ENCODE data around the gene ZFP36.

ZFP36 gene

DNA sequence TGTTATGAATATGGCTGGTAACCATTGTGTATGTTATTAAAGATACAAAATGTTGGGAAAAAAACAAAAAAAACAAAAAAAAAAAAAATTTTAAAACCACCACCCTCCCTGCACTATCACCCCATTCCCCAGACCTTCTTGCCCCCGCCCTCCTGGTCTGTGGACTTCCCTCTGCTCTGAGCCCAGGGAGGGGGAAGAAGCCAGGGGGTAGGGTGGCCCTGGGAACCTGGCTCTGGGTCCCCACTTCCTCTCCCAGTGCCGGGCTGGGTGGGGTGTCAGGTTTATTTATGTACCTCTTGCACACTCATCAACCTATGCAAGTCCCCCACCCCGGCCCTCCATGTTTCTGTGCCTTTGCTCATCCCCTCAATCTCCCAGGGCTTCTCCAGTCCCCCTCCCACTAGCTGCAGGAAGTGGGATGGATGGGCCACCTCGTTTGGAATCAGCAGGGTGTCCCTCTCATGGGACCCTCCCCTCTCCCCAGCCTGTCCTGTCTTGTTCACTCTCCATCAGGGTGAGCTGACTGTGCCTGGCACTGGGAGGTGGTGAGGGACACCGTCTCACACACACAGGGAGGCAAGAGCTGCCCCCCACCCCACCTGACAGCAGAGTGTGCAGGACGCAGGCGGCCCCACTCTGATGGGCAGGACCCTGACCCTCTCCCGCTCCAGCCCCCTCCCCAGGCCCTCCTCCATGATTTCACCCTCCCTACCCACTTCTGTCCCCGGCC, 21.6 kb upstream of the ZFP36 start:
- no peak for DNase-seq (ENCODE audit: low read depth in 2 of 2)

DNA sequence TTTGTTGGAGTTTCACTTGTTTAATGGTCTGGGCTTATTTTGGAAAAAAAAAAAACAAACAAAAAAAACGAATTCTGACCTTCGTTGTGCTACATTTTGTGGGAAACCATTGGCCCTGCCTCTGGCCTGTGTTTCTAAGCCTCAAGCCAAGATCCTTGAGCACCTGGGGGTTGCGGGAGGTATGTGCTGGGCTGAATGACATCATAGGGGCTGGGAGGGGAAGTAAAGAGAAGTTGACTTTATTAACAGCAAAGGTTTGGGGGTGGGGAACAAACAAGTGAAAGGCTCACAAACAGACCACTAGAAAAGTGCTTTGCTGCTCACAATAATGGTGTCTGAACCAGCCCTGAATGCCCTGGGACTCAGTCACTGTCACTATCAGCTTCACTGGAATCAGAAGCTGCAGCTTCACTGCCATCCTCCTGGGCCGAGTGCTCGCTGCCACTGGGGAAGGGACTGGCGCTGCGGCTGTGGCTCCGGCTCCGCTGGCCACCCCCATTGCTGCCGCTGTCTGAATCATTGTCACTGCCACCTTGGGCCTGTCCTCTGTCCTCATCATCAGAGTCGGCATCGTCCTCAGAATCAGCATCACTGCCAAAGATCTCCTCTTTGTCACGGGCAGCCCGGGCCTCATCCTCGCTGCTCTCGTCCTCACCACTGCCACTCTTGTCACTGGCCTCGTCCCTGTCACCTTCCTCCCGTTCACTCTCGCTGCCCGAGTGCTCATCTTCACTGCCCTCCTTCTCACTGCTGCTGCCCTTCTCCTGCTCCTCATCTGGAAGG, 20.8 kb upstream of the ZFP36 start:
- DNase-seq (ENCODE audit: low read depth in 2 of 2), result no peak

DNA sequence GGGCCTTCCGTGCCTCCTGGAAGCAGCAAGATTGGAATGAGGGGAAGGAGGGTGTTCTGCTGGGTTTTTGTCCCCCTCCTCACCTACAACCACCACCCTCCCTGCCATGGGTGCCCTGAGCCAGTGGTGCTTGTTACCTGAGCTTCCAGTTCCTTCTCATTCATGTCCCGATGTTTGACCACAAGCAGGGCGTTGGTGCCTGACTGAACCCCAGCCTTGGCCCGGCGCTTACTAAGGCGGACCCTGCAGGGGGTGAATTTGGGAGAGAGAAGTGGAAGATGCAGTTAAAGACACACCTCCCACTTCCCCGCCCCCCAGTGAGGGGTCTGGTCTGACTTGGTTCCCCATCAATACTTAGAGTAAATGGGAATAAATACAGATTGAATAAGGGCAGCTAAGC, 20.1 kb upstream of the ZFP36 start:
- no peak for DNase-seq (ENCODE audit: low read depth in 2 of 2)

DNA sequence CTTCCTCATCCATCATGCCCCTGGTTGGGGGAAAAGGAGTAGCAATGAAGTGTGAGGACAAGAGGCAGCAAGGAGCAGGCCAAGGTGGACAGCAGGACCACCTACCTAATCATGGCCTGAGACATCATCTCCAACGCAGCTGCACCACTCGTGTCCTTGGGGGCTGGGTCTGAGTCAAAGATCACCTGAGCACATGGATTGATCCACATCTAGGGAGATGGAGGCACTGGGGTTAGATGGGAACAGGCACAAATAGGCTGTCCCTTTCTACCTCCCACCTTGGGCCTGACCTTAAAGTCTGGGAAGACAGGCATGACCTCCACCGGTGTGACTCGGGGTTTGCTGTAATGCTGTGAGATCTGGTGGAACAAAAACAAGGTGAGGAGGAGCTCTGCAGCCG, 18.0 kb upstream of the ZFP36 start:
- DNase-seq (ENCODE audit: low read depth in 2 of 2), result no peak

DNA sequence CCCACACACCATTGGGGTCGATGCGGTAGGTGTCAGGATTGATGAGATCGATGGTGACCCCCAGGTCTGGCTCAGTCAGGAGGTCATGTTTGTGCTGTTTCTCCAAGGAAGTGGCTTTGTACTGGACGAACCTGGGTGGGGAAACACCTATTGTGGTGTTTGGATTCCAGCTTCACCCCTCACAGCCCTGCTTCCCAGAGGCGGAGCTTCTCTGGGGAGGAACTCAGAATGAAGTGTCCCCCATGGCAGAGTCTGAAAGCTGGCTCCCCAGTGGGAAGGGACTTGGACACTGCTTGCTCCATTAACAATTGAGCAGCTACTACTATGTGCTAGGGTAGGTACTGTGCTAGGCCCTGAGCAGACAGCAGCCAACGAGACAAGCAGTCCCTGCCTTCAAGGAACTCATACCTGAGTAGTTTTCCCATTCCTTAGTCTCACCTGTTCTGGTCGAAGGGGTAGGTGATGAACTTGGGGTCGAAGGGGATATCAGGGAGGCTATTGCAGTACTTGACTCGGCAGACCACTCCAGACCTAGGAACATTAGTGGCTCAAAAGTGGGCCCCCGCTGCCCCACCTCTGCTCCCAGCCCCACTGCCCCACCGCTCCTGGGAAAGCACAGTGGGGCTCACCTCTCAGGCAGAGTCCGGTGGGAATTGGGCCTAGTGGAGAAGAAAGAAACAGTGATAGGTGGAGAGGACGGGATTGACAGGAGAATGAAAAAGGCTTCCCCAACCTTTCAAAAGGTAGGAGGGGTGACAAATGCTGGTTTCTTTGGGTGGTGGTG, 16.8 kb upstream of the ZFP36 start:
- no peak for DNase-seq (ENCODE audit: low read depth in 2 of 2)

DNA sequence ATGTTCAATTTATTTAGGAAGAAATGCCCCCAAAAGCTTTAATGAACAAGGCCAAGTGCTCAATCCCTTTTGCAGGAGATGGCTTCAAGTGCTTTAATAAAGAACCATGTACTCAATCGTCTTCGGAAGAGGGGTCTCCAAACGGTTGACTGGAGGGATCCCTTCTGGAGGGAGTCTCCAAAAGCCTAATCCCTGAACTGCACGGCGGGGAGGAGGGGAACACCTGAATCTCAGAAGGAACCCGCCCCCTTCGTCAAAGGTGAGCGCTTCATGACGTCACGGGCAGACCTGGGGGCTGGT, 16.2 kb upstream of the ZFP36 start:
- DNase-seq (ENCODE audit: low read depth in 2 of 2), result peak in 1 of 2 donors; percentile 67

DNA sequence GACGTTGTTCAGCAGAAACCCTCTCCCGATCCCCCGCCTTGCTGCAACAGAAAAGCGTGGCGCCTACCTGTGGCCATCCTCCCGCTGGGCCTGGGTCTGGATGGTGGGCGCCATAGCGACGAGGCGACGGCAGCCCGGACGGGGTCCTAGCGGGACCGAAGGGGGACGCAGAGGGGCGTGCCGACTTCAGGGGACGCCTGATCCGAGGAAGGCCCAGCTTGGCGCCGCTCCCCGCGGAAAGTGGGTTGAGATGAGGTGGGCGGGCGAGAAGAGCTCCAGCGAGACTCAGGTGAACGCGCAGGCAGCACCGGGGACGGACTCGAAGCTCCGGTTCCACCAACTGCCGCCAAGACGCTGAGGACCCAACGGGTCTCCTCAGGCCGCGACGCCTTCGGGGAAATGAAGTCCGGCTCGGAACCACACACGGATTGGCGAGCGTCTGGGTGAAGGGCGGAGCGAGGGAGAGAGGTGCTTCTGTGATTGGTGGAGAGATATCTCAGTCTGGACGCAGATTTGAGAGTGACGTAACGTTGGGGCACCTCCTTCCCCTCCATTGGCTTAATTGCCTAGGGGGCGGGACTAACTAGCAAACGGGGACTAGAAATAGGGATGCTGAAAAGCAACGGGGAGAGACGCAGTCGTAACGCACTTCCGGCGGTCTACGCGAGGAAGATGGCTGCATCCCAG, 15.8 kb upstream of the ZFP36 start, which contains the start of the genes MED29 and PAF1:
TSS of gene MED29 (plus strand) at position 628 of the 687 bp plus-strand sequence. CDS start at position 673, 45 bp downstream.
TSS of gene PAF1 (minus strand) at position 356 of the 687 bp plus-strand sequence. CDS start at position 114, 242 bp downstream.
- DNase-seq (ENCODE audit: low read depth in 2 of 2), result peak; percentile 86 to 95

DNA sequence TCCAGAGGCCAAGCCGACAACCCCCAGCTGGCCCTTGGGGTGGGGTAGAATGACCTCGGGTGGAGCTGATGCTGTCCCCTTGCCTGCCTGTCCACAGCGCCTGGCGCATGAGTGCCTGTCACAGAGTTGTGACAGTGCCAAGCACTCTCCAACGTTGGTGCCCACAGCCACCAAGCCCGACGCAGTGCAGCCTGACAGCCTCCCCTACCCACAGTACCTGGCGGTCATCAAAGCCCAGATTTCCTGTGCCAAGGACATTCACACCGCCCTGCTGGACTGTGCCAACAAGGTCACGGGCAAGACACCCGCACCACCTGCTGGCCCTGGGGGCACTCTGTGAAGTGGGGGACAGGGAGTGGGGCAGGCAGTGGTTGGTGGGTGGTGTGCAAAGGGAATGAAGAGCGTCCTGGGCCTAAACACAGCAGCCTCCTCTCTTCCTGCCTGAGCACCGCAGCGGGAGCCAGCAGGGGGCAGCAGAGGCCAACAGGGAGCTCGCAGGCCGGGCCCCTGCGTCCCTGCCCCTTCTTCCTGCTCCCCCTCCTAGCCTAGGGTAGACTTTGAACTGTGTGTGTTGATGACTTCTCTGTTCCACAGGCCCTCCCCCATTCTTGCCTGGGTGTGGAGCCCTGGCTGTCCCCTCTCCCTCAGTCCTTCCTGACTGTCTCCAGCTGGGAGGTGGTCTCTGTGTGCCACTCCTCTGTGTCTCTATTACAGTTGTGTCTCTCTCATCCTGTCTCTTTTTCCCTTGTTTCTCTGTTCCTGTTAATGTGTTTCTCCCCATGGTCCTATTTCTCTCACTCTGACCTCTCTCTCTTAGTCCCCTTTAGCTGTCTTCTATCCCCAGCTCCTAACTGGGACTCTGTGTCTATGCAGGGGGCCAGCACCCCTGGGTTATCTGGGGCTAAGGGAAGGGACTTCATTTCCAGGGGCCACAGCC, 9.0 kb upstream of the ZFP36 start:
- DNase-seq (ENCODE audit: low read depth in 2 of 2), result peak; percentile 88 to 98

DNA sequence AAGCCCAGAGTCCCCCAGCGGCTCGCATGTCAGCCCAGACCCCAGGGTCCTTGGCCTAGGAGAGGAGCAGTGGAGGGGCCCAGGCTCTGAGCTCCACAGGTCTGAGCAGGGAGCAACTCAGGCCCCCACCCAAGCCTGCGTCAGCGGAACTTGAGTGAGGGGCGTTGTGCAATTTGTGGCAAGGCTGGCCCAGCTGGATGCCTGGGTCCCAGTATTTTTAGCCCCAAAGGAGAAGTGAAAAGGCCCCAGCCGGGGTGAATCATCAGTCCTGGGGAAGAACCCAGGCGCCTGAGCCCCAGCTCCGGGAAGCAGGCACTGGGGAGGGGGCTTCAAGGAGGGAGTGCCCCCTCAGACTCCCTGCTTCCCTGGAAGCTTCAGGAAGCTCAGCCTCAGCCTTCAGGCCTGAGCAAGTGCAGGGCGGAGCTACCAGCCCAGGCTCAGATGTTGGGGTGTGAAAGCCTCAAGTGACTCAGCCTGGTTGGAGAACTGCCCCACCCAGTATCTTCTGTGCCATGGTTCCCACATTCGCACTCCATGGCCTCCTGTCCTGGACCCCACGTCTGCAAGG, 8.3 kb upstream of the ZFP36 start:
- peak in 1 of 2 donors; percentile 64 for DNase-seq (ENCODE audit: low read depth in 2 of 2)

DNA sequence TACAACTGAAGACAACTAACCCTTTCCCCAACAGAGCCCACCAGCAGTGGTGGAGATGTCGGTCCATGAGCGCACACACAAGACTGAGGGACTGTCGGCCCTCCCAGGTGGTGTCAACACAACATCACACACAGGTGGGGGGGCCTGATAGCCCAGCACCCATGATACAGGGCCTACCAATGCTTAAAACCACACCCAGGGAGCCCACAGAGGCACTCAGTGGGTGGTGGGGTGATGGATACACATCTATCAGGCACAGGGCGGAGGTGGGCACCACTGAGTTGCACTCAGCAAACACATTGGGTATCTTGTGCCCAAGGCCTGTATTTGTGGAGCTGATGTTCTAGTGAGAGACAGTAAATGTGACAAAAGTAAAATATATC, 7.0 kb upstream of the ZFP36 start:
- no peak for DNase-seq (ENCODE audit: low read depth in 2 of 2)

DNA sequence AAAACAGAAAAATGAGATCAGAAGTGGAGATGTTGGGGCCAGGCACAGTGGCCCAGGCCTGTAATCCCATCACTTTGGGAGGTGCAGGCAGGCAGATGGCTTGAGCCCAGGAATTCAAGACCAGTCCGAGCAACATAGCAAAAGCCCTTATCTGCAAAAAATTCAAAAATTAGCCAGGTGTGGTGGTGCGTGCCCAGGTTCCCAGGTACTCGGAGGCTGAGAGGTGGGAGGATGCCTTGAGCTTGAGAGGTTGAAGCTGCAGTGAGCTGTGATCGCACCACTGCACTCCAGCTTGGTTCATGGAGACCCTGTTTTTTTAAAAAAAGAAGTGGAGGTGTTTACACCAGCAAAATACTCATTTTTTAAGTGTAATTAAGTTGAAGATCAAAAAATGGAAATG, 6.6 kb upstream of the ZFP36 start:
- no peak for DNase-seq (ENCODE audit: low read depth in 2 of 2)

DNA sequence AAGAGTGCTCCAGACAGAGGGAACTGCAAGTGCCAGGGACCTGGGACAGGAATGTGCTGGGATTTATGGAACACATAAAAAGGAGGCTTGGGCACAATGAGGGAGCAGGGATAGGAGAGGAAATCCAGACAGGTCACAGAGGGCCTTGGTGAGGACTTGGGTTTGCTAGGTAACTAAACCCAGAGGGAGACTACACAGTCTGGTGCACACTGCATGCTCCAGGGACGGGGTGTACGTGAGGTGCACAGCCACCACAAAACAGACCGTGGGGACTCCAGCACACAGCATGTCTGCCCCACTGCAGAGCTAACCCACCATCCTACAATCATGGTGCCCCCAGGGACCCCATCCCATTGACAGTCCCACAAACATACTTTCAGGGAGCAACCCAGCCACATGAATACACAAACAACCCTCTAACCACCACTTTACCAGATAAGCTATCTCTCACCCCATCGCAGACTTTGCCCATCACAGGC, 5.5 kb upstream of the ZFP36 start:
- DNase-seq (ENCODE audit: low read depth in 2 of 2), result no peak

DNA sequence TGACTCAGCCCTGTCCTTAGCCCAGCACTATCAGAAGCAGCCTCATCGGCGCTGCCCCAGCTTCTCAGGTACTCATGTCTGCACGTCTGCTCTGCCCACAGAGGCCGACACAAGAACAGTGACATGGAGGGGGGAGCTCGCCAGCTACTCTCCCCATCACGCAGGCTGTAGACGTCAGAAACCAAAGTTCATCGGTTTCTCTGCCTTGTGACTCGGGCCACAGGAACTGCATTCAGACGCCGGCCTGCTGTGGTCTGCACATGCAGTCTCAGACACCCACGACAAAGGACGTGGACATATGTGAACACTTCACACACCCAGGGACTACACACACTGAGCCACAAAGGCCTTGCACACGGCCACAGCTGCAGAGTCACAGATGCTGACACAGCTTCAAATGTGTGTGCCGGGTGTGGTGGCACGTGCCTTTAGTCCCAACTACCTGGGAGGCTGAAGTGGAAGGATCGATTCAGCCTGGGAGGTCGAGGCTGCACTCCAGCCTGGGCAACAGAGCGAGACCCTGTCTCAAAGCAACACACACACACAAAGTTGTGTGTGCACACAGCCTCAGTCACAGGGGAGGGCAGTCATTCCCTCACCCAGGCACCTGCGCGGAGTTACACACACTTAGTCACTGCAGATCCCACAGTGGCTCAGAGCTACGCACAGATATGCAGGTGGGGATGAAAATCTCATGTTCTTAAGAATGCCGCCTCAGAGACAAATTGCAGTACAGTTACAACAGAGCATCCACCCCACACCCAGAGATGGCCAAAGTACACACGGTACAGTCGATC, 4.9 kb upstream of the ZFP36 start:
- DNase-seq (ENCODE audit: low read depth in 2 of 2), result peak; percentile 69 to 81

DNA sequence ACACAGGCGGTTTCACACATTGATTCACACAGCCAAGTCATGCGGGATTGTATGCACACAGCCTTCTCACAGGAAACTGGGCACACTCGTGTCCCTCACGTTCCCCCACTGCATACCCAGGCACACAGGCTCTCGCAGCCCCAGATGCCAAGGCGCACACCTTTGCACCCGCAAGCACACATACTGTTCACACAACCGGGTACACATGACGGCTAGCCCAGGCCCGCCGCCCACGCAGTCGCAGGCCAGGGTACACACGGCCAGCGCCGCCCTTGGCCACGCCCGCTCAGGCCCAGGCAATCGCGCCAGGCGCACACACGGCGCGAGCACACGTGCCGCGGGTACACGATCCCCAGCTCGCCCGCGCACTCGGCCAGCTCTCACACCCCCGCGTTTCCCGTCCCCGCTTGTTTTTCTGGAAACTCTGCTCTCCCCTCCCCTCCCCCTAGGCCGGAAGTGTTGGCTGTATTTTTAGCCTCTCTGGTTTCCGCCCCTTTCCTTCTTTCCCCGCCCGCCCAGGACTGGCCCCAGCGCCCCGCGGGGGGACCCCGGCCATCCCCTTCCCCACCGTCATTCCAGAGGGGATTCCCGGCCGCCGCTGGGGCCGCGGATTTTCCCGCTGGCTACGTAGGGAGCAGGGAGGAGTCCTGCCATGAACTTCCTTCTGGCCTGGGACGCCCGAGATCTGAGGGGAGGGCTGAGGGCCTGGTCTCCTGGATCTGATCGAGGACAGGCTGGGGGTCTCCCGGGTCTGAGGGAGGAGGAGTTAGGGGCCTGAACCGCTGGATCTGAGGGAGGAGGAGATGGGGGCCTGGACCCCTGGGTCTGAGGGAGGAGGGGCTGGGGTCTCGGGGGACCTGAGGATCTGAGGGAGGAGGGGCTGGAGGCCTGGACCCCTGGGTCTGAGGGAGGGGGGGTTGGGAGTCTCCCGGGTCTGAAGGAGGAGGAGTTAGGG, 4.0 kb upstream of the ZFP36 start:
- DNase-seq (ENCODE audit: low read depth in 2 of 2), result peak; percentile 75 to 87

DNA sequence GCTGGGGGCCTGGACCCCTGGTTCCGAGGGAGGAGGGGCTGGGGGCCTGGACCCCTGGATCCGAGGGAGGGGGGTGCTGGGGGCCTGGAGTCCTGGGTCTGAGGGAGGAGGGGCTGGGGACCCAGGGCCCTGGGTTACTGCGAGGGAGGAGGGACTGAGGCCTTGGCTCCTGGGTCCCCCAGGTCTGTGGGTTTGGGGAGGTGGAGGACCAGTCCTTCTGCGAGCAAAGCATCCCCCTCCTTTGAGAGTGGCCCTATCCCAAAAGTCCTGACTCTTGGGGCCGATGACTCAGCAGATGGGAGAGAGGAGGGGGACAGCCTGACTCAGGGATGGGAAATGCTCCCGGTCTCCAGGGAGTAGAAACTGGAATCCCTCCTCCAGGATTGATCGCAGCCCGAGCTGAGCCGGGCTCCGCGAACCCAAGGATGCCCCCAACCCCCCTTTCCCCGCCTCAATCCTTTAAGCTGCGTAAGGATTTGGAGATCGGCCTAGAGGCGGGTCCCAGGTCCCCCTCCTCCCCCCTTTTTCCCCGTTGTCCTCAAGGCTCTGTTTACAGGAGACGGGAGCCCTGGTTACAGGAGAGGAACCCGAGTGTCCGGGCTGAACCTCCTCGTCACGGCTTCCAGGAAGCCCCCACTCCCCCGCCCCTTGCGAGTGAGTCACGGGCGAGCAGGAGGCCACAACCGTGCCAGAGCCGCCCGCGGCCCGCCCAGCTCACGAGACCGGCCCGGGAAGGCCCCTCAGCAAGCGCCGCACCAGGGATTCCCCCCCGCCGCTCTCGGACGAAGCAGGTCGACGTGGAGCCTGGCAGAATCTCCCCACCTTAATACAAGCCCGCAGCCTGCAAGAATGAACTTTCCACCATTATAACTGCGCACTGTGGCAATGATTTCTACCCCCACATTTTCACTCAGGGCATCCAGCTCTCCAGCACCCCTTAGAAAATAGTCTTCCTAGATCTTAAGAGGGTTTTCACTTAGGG, 3.0 kb upstream of the ZFP36 start:
- DNase-seq (ENCODE audit: low read depth in 2 of 2), result peak; percentile 92 to 96

DNA sequence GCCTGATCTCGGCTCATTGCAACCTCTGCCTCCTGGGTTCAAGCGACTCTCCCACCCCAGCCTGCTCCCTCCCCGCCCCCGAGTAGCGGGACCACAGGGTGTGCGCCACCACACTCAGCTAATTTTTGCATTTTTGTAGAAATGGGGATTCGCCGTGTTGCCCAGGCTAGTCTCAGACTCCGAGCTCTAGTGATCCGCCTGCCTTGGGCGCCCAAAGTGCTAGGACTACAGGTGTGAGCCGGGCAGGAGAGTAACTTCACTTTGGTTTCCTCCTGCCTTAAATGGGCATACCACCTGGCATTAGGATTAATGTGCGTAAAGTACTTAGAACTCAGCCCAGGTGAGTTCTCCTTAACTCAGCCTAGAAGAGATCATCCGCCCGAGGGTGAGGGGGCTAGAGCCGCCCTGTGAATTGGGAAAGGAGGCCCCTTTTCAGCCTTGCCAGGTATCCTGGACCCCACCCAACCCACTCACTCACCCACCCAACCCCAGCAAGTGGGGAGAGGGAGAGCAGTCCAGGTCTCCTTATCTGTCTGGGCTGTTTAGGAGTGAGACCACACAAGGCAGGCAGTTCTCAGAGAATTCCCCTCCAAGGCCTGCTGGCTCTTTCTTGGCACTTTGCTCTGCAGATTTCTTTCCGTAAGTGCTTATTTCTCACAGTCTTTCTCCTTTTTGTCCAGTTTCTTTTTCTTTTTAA, 1.2 kb upstream of the ZFP36 start:
- DNase-seq (ENCODE audit: low read depth in 2 of 2), result no peak
